NCI-H2227 treated with DMSO at 0.1 percent for 48 hours (cell line): Measurements from ENCODE around the gene THEMIS2.

Experiments used
- DNase-seq: peaks from one replicate; lab custom pipeline; 2025; lab: John Stamatoyannopoulos, UW

THEMIS2 gene

DNA sequence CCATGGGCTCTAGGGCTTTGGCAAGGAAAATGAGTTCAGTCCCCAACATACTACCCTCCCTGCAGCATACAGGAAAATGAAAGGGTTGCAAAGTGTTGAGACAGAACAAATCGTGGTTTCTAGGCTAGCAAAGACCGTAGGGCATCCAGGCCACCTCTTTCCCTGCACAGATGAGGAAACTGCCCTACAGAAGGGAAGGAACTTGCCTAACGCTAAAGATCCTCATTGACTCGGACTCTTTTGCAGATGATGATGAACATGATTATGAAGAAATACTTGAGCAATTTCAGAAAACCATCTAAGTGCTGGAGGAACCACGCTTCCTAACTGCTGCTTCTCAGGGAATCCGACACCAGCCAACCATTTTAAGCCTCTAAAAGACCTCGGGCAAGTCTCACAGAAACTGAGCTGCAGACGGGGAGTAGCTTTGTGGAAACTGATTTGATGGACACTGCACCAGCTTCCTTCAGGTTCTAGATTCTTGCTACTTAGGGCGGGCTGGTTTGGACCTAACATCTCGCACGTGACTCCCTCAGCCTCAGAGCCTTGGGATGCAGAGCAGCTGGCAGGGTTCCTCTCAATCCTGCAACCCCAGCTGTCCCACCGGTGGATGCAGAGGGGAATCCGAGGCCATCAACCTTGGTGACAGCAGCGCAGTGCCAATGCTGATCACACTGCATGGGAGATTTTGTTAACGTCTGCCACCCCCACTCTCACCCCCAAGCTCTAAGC is 13.4 kb downstream of the THEMIS2 start:
- DNase-seq = no peak

DNA sequence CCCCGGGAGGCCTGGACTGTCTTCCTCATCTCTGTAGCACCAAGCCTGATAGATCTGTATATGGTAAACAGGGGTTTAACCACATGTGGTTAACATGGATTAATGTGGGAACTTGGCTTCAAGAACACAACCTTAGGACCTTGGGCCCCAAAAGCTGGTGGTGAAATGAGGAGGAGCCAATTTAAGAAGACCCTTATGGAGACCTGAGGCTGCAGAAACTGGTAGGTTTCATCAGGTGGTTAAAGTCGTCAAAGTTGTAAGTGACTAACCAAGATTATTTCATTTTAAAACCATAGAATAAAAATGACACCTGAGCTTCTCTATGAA is 14.0 kb downstream of the THEMIS2 start:
- DNase-seq = no peak

DNA sequence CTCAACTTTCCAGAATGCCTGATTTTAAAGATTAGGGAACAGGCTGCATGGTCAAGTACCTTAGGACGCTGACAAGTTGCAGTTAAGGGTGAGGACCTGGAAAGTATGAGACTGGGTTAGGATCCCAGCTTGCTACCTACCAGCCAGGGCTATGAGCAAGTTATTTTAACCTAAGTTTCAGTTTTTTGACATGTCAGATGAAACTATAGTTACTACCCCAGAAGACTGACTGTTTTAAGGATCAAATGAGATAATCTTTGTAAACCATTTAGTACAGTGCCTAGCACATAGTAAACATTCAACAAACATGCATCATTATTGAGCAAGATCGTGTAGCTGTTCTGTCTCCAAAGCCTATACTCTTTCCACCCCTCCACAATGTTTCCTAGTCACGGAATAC is 14.4 kb downstream of the THEMIS2 start:
- no peak for DNase-seq

DNA sequence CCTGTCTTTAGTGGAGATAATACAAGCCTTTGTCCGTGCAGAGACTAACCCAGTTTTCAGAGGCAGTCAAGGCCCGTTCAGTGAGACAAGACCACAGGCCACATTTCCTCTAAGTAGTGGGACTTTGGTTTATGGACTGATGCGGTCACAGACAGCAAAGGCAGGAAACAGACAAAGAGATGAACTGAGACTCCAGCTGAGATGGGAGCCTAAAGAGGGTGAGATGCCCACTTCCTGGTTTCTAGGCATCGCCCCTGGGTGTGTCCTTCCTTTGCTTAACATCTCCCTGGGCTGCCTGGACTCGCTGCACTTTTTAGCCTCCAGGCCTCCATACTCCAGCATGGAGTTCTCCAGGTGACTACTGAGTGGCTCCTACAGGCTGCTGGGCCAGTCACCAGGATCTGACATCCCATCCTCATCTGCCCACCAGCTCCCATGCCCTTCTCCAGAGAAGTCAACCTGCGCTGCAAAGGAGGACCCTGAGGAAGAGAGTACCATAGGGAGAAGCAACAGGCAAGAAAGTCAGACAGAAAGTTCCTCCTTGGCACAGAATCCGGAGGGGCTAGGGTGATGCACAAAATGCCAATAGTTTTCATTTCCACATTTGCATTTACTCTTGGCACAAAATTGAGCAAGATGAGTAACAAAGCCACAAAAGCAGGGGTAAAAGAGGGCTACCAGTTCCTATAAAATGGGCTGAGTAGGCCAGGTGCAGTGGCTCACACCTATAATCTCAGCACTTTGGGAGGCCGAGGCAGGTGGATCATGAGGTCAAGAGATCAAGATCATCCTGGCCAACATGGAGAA is 15.1 kb downstream of the THEMIS2 start:
- no peak for DNase-seq

DNA sequence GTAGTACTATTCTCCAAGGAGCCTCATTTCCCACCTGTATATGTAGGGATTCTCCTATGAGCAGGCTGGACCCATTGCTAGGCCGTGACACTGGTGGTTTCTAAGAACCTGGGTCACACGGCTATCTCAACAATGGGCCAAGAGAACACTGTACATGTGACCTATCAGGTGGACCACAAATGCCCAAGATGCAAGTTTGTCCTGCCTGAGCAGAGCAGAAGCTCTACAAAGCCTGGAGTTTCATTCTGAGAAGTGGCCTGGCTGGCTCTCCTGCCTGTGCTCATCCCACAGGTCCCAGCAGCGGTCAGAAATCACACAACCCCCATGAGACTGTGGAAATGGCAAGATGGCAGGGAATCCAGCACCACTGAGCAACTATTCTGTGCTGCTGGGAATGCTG is 17.2 kb downstream of the THEMIS2 start:
- no peak for DNase-seq

DNA sequence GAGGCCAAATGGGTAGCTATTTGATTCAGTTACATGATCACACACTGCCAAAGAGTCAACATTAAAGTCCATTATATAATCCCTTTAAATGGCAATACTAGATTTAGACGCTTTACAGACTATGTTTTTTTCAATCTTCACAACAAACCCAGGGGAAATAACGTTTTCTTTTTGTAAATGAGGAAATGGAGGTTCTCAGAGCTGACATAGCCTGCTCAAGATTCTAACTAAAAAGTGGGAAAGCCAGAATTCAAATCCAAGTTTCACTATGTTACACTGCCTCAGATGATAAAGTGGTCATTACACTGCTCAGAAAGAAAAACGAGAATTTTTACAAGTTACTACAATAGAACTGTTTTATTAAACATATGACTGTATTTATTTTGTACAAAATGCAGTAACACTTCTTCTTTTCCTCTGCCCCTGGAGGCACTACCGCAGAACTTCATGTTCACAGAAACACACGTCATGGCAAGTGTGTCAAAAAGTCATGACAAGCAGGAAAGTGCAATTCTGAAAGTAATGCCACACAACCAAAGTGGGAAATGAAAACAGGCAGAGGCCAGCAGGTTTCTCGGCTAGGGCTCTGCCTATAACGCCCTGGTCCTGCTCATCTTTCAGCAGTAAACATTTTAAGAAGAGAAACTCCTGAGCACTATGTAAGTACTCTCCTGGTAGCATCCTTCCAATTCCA is 19.0 kb downstream of the THEMIS2 start:
- DNase-seq = no peak

DNA sequence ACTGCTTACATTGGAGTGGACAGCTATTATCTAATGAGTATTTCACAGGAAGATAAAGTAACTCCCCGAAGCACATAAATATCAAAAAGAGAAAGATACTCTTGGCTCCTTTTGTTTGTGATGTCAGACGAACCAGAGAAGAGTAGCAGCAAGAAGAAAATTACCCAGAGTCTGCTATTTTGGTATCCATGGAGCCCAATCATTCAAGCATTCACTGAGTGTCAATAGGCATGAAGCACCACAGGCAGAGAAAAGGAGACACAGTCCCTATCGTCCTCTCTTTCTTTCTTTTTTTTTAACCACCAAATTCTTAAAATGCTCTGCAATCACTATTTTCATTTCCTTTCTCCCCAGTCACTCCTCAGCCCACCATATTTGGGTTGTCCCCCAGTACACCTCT is 22.2 kb downstream of the THEMIS2 start:
- DNase-seq = no peak

DNA sequence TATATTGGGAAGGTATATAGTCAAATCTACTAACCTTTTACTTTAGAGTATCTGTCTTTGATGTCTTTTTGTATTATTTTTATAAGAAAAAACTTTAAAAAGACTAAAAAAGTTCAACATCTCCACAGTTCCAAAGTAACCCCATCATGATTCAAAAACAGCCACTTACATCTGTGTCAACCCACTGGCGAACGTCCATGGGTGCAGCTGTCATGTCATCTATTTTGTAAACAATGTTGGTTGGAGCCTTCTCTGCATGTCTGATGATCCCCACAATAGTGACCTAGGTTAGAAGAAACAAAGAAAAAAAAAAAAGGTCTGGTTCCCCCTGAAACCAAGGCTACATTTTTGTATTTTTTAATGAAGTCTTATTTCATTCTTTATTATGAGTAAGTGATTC is 34.4 kb downstream of the THEMIS2 start:
- DNase-seq = no peak

DNA sequence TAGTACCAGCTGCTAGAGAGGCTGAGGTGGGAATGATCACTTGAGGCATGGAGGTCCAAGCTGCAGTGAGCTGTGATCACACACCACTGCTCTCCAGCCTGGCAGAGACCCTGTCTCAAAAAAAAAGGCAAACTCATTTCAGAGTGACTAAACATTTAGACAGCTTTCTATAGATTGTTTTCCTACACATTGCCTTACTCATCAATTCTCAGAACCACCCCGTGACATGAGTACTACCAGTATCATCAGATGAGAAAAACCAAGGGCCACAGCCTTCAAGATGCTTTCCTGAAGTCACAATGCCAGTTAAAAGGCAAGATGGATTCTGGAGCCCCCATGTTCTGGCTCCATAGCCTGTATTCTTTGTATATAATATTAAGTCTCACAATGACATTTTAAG is 40.1 kb downstream of the THEMIS2 start:
- DNase-seq = no peak

DNA sequence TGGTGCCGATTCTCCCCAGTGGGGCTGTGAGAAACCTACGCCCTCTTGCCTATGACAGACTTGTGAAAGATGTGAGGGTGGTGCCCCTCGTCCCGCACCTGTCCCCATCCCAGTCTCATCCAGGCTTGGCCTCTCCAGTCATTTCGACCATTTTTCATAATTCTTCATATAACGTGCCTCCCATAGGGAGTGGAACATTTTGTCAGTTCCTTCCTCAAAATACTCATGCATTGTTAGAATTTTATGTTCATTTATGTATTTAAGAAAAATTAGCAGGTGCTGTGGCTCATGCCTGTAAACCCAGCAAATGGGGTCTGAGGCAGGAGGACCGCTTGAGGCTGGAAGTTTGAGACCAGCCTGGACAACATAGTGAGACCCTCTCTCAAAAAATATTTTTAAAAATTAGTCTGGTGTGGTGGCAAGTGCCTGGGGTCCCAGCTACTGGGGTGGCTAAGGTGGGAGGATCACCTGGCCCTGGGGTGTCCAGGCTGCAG is 42.8 kb downstream of the THEMIS2 start:
- DNase-seq = no peak

DNA sequence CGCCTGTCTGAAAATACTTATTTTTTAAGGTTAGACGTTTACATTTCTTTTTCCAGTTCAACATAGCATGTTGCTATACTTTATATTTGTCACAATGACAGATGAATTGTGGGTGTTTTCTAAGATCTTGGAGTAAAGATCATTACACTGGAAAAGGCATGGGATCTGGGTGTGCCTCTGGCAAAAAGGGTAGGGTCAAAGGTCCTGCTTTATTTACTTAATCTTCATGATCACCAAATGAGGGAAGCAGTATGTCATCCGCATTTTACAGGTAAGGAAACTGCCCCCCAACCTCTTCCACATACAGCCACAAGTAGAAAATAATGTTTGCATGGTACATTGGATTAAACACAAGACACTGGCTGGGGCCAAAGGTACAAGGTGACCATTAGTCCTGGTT is 49.9 kb downstream of the THEMIS2 start:
- DNase-seq = no peak

DNA sequence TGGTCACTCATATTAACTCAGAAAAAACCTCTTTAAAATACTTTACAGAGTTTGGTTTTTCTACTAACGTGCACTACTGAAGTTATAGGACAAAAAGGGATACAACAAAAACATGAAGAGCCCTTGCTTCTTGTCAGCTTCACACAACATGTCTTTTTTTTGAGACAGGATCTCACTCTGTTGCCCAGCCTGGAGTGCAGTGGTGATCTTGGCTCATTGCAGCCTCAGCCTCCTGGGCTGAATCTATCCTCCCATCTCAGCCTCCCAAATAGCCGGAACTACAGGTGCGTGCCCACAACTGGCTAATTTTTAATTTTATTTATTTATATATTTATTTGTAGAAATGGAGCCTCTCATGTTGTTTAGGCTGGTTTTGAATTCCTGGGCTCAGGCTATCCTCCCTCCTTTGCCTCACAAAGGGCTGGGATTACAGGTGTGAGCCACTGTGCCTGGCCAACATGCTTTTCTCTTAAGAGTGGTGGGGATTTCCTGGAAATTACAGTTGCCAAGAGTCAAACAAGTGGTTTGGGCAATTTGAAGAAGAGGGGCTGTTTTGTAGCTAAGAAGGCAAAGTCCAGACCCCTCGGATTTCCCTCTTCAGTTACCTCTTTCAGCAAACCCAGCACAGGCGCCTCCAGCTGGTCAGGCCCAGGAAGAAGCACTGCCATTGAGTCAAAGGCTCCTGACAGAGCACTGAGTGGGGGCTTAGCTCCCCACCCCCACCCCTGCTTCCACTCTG is 56.0 kb downstream of the THEMIS2 start:
- no peak for DNase-seq

DNA sequence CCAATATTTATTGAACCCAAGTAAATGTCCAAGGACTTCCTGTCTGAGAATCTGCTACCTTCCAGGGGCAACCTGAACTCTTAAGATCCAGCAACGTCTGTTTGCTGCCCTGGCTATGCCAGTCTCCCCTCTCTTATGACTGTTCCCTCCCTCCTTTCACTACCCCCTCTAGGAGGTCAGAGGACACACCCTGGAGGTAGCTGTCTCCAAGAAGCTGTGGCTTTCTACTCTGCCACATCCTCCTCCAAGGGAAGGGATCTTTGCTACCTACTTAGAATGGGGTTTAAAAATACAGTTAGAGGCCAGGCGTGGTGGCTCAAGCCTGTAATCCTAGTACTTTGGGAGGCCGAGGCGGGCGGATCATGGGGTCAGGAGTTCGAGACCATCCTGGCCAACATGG is 58.8 kb downstream of the THEMIS2 start:
- no peak for DNase-seq

DNA sequence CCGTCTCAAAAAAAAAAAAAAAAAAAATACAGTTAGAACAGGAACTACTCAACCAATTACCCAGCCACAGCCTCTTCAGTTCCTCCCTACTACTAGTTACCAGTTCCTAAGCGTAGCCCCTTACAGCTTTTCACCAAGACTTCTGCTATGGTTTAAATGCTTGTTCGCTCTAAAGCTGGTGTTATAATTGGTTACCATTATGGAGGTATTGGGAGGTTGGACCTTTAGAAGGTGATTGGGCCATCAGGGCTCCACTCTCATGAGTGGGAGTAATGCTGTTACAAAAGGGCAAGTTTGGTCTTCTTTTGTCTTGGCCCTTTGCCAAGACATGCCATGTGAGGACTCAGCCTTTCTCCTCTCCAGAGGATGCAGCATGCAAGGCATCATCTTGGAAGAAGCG is 59.4 kb downstream of the THEMIS2 start:
- DNase-seq = peak; percentile 51

DNA sequence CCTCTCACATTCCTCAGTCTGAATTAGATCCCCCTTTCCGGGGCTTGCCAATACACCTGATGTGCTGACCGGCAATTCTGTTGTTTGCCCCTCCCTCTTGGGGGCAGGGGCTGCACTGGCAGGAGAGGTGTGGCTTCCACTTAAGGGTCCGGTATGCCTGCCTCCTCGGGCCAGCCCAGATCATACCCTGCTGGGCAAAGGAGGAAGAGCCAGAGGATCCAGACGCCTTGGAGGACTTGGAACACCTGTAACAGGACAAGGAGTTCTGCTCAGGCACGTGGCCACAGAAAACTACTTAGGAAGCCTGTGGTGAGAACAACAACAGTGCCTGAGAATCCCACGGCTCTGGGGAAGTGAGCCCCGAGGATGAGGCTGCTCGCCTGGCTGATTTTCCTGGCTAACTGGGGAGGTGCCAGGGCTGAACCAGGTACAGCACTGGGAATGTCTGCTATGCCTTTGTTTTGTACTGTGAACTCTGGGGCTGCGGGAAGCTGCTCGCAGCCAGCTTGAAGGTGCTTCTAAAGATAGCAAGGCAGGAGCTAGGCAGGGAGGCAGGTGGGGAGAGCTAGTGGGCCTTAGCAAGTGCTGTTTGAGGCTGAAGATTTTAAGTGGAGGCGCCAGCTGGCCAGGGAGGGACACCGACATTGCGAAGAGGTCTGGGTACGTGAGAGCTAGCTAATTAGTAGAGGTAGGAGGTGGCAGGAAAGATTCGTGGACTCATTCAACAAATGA is 62.6 kb downstream of the THEMIS2 start, which contains the start of gene SMPDL3B:
Gene SMPDL3B (plus strand): TSS at position 183 of the 732 bp plus-strand sequence. CDS start 184 bp downstream, at position 367.
- DNase-seq = peak; percentile 54

DNA sequence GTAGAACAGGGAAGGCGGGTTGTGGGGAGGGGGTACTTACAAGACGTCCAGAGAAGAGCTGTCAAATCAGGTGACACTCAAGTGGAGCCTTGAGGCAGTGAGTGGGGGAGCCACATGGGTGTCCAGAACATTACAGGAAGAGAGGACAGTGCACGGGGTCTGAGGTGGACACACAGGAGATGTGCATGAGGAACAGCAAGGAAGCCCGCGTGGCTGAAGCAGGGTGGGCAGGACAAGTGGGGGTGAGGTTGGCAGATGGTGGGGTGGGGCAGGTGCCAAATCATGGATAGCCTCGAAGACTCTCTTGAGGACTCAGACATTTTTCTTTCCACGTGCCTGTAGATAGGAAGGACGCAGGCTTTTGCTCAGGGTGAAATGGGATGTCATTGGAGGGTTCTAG is 63.4 kb downstream of the THEMIS2 start:
- DNase-seq = no peak
